ENCODE results near the gene HMCN2.
"Not testable (repeated sequence)": the region's sequence is repeated elsewhere in the genome, so short reads cannot be mapped to it uniquely, and the experiment has no call there.

HMCN2 gene

DNA sequence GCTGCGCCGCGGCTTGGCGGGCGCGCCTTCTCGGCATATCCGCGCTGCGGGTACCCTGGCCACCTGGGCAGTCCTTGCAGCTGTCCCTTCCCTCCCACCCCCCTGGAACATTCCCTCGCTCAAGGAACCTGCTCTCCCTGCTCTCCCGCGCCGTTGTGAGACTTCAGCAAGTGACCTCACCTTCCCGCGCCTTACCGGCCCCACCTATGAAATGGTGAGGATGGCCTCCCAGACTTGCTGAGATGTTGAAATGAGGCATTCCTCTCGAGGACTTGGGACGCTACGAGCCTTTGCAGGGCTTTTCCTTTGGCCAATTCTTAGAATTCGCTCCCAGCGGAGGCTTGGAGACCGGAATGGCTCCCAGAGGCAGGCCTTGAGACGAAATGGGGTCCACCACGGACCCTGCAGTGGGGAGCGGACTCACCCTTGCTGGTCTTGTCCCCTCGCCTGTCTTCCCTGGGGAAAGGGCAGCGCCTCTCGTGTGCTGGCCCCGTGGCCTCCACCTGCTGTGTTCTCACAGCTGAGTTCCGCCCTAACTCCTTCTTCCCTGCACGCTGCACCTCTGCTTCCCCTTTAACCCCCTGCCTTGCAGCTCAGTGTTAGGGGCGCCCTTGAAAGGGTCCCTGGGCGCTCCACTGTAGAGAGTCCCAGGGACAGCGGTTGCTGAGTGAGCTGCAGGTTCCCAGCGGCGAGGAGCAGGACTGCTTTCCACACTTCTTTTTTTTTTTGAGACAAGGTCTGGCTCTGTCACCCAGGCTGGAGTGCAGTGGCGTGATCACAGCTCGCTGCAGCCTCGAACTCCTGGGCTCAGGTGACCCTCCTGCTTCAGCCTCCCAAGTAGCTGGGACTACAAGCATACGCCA, 907 bp downstream of the HMCN2 start:
- no peak for DNase-seq

DNA sequence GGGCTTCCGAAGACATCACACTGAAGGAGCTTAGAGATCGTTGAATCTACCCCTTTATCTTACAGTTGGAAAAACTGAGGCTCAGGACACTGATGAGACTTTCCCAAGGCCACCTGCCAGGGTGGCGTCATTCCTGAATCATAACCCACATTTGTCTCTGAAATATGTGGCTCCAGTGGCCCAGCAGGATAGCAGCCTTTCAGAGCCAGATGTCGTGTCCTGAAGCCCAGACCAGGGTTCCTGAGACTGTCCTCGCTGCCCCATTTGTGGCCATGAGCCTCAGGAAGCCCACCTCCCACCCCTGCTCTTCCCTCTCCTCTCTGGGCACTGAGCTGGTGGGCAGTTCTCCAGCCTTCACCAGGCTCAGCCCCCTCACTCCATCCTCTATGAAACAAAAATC, 2.4 kb downstream of the HMCN2 start:
- DNase-seq: no peak

- peak; percentile 53 for DNase-seq
Measured at GRCh38 chr9:130268521-130269211, 3.1 kb downstream of the HMCN2 start.

DNA sequence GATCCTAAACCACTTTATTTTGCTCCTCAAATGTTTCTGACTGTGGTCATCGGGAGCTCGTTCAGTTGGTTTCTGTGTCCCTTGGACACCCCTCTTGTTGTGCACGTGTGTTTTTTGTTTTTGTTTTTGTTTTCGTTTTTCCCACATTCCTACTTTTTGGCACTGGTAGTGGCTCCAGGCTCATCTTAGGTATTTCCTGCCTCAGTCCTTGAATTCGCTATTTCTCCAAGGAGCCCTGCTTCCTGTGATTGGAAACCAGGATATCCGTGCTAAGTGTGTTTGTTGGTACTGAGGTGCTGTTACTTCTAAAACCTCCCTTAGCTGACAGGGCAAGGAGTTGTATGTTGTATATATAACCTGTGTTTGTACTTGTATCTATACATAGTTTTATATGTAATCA, 5.9 kb downstream of the HMCN2 start:
- no peak for DNase-seq

DNA sequence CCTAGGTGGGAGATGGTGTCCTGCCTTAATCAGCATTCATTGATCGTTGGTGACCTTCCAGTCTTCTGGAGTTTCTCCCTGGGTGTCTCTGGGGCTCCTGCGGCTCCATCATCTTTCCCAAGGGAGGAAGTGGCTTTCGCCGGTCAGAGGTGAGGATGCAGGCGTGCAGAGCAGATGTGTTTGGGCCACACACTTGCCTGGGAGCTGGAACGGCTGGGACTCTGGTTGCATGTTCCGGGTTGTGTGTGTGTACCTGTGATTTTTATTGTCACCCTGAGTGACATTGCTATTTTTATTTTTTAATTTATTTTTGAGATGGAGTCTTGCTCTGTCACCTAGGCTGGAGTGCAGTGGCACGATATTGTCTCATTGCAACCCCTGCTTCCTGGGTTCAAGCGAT, 9.6 kb downstream of the HMCN2 start:
- no peak for DNase-seq

DNA sequence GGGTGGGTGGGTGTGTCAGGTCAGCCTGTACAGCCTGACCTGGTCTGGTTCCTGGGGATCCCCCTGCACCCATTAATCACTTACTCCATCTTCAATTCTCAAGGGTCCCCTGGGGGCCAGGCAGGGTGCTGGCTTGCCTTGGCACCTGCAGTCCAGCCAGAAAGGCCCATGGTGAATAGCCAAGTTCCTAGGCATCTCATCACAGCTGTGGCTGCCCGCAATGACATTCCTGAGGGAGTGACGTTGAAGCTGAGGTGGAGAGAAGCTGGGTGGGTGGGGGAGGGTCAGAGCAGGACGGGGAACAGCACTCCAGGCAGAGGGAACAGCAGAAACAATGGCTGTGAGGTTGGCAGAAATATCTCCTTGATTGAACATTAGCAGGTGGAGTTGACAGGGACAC, 10.6 kb downstream of the HMCN2 start:
- DNase-seq: no peak

- DNase-seq: no peak
Measured at GRCh38 chr9:130276955-130277354, 11.4 kb downstream of the HMCN2 start.

GRCh38 chr9:130277525-130277924, 12.0 kb downstream of the HMCN2 start:
- not testable (repeated sequence) for DNase-seq

GRCh38 chr9:130283539-130284248, 18.1 kb downstream of the HMCN2 start:
- DNase-seq: no peak

DNA sequence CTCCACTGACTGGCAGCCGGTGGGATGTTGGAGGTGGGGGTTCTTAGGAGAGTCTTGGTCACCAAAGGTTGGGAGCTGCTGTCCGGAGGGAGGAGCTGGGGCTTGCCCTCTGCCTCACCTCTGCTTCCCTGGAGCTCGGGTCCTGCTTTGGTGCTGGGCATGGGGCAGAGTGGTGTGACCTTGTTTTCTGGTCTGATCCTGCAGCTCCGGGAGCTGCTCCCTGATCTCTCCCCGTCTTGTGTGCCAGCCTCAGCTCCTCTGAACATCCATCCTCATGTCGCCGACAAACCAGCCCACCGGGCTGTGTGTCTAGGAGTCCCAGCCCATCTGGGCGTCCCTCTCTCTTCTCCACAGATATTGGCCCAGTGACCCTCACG, 18.7 kb downstream of the HMCN2 start:
- DNase-seq: no peak

DNA sequence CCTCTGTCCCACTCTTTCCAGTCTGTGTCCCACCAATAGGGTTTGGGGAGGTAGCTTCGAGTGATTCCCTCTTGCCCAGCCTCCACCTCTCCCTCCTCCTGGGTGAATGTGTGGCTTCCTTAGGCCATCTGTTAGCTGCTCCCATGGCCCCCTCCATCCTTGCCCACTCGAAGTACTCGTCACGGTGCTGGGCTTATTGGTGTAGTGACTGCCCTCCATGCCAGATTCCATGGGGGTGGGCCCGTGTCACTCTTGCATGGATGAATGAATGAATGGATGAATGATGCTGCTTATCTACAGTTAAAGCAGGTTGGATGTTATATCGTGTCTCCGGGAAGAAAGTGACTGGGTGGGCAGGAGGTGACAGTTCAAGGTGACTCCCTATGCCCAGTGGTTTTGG, 19.1 kb downstream of the HMCN2 start:
- no peak for DNase-seq

DNA sequence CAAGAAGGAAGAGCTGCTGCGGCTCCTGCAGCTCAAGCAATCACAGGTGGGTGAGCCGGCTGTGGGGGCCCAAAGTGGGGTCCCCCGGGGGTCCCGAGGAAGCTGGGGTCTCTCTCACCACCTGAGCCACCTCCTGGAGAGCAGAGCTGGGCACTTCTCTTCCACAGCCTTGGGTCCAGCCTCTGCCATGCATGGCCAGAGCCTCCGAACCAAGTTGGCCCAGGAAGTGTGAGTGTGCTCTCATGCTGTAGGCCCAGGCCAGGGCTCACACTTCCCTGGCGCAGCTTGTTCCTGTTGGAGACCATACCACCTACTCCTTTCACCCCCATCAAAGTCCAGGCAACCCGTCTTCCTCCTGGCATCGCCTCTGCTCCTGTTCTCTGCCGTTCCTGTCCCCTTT, 19.7 kb downstream of the HMCN2 start:
- DNase-seq: no peak

DNA sequence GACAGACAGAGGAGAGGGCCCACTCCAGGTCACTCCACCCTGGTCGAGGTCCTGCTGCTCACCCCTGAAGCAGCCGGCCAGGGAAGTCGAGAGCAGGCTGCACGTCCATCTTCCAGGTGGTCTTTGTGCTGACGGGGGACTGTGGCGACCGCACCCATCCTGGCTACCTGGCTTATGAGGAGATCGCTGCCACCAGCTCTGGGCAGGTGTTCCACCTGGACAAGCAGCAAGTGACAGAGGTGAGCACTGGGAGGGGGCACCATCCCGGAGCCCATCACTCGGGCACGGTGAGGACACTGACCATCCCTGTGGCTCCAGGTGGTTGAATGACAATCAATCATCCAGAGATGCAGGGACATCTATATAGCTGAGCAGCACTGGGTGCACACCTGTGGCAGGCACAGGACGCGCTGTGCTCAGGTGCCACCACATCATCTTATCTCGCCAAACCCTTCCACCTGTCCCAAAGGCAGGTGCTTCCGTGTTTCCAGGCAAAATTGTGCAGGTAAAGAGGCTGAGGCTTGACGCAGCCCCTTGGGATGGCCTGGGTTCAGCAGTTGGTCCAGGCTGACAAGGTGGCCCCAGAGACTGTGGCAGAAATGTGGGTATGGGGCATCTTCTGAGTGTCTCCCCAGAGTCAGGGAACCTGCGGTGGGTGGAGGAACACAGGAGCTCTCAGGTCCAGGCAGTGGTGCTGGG, 20.7 kb downstream of the HMCN2 start:
- no peak for DNase-seq

- DNase-seq: no peak
Measured at GRCh38 chr9:130286781-130287428, 21.3 kb downstream of the HMCN2 start.

DNA sequence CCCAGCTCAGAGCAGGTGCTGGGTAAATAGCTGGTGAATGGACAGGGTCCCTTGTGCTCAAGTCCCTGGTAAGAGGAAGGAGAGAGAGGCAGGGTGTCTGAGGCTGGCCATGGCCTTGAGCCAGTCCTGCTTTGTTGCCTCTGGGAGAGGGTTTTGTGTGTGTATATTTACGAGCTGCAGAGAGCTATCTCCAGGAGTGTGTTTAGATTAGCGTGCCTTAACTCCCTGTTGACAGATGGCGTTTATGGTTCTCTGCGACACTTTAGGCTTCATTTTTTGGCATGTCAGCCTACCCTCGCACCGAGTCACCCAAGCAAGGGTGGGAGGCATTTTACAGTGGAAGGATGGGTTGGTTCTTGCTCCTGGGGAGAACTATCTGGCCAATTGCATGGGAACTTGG, 22.2 kb downstream of the HMCN2 start:
- DNase-seq: no peak

DNA sequence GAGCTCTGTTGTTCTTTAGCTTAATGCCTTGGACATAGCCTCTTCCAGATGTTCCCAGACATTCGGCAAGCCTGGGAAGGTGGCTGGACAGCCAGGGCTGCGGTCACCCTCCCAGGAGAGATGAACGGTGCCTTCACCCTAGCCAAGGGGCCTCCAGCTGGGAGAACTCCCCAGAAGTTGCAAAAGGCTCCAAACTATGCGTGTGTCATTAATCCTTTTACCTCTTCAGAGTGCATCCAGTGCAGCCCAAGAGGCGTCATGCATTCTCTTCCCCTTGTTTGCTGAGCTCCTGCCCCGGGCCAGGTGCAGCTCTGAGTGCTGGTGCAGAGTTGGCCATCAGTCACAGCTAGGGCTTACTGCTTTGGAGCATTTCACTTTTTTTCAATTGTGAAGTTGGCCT, 22.8 kb downstream of the HMCN2 start:
- DNase-seq: no peak

- DNase-seq: no peak
Measured at GRCh38 chr9:130288926-130289690, 23.5 kb downstream of the HMCN2 start.

DNA sequence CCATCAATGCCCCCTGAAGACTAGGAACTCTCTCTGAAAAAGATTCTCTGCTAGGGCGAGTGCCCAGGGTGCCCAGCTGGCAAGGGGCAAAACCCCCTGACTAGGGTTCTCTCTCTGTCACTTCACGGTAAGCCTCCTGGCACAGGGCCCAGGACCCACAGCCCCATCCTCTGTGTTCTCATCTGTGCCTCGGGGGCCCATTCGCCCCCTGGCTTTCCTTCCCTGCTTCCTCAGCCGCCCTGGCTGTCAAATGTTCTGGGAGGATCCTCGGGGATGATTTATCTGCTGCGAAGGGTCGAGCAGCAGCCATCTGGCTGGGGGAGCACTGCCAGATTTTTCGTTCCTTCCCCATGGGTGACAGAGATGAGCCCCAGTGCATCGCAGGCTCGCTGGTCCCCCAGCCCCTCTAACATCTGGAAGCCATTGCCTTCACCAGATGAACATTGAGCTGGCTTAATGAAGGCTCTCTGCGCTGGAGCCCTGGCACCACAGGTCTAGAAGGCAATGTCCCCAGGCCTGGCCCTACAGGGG, 24.2 kb downstream of the HMCN2 start:
- no peak for DNase-seq

DNA sequence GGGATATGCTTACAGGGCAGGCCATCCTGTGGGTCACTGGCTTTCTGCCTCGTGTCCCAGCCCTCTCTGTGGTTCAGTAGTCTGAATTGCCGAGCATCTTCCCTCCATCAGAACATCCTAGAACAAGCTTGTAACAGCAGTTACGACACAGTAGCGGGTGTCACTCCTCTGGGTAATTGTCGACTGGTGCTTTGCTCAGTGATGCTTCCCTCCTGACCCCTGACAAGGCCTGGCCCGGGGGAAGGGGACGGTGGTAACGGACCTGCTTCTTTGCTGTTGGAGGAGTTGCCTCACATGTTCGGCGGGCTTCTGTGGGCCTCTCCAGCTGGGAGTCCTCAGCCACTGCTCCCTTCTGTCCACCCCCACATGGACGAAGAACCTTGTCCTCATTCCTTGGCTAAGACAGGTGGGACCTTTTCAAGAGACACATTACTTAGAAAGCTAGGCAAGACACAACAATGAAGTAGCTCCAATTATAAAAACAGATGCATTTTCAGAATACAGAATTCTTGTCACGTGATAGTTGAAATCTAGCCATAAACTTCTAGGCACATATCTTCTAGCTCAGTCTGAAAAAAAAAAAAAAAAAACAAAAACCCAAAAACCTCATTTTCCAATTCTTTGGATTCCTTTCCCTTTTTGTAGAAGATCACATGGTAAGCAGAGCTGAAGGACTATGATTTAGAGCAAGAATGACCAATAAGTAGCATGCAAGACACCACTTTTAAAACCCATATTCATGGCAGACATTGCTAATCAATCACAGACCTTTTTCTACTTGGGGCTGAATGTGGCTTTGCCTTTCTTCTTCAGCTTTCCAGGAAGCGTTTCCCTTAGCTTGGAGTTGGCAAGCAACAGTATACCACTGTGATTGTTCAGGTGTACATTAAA, 25.0 kb downstream of the HMCN2 start:
- no peak for DNase-seq

DNA sequence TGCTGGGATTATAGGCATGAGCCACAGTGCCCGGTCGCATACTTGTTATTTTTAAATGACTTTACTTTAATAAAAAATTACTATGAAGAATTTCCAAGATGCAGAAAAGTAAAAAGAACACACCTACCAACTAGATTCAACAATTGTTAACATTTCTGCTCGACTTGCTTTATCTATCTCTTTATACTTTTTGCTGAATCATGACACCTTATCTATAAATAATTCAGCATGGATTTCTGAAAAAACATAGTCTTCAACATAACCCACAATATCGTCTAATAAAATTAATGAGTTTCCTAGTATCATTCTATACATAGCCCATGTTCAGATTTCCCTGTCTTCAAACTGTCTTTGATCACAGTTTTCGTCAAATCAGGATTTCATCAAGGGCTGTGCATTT, 25.9 kb downstream of the HMCN2 start:
- no peak for DNase-seq

GRCh38 chr9:130292106-130292505, 26.5 kb downstream of the HMCN2 start:
- no peak for DNase-seq

Measured in DMS 273 treated with DMSO at 0.1 percent for 48 hours (cell line).